SKM-1 (cell line): ENCODE data around the gene LRRC53.
A peak's percentile ranks its signal among the peaks of the same experiment; 100 is the strongest.

ENCODE experiments used
- DNase-seq: peaks from one replicate; lab custom pipeline; 2025; ENCODE audit not compliant: unreplicated experiment; lab: John Stamatoyannopoulos, UW

LRRC53 gene

DNA sequence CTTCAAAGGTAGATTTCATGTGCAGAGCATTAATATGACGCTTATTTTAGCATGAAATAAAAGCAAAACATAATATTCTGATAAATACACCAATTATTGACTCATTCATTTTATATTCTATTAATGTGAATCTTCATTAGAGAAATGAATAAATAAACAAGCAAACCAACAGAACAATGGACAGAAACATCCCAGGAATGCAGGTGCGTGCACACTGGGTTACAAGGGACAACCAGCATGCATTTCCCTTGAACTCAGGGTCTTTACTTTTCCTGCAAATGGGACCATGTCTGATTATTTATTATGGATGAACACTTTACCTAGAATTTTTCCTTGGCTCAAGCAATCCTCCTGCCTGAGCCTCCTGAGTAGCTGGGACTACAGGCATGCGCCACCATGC lies 13.5 kb downstream of the LRRC53 start:
- DNase-seq: no peak

DNA sequence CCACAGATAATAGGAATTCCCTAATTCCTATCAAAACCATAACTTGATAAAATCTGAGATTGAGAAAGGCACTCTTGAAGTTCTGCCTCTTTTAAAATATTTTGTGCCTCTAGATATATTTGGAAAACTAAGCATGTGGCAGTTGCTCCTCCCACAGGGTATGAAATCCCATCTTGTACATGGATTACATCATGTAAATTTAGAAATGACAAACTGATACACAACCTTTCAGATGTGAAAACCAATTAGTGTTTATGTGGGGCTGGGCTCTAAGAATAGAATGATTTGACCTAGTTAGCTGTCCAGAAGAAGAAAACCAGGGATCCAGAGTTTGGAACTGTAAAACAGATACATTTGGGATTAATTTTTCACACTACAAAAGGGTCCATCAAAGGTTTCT lies 15.7 kb downstream of the LRRC53 start:
- no peak for DNase-seq

DNA sequence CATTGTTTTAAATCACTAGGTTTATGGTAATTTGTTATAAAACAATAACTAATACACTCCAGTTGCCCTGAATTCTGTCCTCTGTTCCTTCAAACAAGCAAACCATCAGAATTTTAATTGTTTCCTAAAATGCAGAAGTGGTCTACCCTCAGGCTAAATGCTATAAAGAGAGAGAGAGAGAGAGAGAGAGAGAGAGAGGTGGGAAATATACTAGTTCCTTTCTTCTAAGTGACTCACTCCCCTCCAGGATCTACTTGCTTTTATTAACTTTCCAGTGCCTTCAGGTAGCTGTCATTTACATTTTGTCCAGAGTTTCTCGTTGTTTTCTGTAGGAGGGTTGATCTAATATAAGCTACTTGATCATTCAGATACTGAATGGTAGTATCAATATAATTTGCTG lies 26.4 kb downstream of the LRRC53 start:
- DNase-seq: no peak

DNA sequence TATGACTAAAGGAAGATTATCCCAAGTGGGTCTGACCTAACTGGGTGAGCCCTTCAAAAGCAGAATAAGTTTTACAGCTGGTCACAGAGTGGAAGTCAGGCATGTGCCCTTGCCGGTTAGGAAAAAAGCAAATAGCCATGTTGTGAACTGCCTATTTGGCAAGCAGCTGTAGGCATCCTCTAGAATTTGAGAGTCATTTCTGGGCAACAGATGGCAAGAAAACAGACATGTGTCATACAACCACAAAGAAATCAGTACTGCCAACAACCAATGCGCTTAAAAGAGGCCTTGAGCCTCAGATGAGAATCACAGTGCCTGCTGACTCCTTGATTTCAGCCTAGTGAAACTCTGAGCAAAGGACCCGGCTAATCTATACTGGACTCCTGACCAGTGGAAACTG lies 26.8 kb downstream of the LRRC53 start:
- DNase-seq: no peak

DNA sequence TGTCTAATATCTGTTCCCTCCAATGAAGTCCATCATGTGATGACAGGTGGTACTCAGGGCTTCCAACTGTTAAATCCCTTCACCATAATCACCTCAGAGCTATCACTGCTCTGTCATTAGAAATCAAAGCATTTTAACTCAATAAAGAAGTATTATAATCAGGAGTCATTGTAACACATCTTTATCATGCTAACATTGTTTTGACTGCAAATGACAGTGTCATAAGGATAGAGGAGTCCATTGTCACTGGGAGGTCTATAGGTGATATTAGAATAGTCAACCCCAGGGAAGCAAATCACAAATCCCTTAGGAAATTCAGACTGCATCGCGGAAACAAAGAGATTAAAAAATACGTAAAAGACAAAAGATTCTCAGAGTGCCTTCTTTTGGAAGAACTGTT lies 30.8 kb downstream of the LRRC53 start:
- no peak for DNase-seq

DNA sequence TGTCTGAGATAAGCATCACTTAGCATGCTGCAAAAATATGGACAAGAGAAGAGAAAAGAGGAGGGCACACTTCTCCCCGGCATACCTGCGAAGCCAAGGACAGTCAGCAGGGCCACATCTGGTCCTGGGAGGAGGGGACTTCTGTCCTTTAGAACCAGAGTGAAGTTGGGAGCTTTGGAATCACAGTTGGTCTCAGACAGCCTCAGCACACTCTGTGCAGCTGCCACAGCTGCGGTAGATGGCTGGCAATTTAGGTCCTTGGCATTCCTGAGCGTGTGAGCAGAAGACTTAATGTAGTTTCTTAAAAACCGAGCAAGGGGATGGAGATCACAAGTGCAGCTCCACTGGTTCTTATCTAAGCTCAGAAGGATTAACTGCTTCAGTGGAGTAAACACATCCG lies 32.3 kb downstream of the LRRC53 start:
- no peak for DNase-seq

DNA sequence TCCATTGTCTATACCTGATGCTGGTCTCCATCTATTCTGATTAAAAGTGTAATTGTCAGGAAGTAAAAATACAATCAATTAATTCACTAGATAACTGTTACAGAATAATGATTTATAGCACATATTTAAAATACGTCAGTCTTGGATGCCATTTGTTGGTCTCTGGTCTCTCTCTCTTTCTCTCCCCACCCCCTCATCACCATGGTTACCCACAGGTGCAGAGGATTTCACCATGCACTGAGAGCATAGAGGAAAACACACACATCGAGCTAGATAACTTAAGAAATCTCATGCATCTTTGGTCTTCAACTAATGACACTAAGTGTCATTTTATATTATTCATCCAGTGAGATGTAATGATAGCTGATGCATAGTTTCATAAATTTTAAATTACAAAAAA lies 33.4 kb downstream of the LRRC53 start:
- DNase-seq: no peak

DNA sequence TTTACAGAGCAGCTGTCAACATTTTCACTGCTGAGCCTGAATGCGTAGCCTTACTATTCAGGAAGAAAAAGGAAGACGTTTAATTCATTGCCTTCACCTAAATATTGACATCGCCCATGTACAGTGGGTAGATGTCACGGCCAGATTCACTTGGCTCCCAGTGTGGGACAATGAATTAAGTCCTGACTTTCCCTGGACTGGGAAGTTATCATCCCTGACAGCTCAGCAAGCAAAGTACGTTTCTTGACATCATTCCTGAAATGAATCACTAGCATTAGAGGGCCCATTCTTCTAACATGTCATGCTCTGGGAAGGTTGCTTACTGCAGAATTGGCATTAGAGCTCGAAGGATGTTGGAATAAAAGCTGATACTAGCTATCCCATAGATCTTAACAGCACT lies 37.8 kb downstream of the LRRC53 start:
- no peak for DNase-seq

DNA sequence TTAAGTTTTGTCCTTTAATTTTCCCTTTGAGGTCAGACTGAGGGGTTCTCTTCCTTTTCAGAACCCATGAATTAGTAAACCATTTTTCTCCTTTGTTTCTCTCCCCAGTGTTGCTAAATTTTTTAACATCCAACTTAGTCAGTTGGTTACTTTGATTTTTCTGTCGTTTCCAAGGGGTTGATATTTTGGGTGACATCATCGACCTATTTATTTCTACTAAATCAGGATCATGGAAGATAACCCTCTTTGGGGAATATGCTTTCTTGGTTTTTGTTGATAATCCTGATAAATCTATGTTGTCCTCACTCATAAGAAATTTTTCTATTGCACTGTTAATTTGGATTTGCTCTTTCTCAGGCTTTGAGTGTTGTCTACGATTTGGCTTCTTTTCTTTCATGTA lies 40.9 kb downstream of the LRRC53 start:
- DNase-seq: no peak

DNA sequence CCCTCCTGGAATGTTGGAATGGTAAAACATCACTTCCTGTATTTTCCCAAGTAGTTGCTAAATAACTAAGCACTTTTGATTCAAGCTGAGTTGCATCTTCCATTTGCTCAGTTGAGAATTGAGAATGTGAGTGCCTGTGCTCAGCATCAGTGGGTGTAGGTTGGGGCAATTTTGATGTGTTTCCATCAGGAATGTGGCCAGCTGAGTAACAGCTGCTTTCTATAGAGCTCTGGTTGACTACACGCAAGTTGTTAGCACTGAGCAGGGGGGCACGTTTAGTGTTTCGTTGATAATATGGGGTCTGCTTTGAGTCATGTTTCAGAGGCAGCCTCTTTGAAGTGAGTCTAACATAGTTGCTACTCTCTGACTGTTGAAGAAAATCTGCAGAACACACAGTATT lies 41.5 kb downstream of the LRRC53 start:
- no peak for DNase-seq

DNA sequence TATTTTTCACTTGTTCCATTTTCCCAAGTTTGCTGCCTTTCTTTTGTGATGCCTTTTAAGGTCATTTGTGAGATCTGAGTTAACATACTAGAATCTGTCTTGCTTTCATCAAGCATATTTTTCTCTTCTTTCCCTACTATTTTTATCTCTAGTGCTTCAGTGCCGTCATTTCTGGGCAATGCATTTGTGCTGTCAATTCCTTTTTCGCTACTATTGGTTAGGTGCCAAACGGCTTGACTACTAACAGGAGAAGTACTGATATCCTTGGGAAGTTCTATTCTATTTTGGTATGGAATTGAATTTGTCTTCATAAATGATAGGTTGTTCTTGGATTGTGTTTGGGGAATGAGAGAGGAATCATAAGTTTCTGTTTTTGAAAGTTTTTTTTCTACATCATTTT lies 42.2 kb downstream of the LRRC53 start:
- no peak for DNase-seq

DNA sequence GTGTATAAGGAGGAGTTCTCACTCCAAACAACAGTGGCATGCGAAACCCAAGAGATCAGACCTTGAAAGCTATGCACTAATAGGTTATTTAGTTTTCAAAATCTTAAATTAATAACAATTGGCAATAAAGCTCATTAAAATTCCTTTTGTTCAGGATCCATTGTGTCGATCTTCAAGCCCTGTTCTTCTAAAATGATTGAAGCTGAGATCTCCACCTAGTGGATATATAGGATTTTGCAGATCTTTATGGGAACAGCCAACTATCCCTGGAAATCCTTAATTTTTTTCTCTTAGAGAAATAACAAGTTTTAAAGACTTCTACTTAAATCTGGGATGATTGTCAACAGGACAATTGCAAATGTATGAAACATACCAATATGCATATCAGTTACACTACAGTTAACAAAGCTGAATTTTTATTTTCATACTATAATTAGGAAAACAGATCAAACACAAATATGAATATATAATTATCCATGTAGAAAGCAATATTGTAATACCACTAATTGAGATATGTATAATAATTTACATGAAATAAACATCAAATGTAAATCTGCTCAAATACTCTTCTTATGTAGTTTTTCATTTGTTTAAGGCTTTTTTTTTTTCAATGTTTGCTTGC lies 43.3 kb downstream of the LRRC53 start:
- DNase-seq: peak; percentile 44

DNA sequence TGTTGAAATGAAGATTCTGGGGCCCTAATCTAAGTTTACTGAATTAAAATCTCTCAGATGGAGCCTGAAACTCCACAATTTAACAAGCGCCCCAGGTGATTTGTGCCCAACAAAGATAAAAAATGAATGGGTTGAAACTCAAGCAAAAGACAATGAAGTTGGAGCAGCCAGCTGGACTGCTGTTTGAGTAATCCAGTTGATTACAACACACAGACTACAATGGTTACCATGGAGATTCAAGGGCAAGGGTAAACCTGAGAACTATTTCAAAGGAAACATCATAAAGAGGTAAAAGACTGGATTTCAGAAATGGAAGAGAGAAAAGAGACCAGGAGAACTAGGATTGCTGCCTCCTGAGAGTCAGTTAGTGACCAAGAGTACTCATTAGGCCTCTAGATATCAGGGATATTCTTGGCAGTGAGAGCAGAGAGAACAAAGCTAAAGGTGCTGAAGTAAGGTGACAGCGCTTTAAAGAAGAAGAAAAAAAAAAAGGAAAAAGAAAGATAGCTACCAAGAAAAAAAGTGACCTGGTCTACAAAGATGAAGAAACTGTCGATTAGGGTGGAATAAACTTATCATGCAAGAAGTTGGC lies 44.5 kb downstream of the LRRC53 start:
- no peak for DNase-seq

DNA sequence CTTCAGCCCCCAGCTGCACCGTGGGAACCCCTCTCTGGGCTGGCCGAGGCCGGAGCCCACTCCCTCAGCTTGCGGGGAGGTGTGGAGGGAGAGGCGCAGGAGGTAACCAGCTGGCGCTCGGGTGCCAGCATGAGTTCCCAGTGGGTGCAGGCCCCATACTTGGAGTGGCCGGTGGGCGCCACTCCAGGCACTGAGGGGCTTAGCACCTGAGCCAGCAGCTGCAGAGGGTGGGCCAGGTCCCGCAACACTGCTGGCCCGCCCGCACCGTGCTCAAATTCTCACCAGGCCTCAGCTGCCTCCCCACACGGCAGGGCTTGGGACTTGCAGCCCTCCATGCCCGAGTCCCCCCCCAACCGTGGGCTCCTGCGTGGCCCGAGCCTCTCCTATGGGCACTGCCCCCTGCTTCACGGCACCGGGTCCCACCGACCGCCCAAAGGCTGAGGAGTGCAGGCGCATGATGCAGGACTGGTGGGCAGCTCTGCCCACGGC lies 47.2 kb downstream of the LRRC53 start:
- no peak for DNase-seq

DNA sequence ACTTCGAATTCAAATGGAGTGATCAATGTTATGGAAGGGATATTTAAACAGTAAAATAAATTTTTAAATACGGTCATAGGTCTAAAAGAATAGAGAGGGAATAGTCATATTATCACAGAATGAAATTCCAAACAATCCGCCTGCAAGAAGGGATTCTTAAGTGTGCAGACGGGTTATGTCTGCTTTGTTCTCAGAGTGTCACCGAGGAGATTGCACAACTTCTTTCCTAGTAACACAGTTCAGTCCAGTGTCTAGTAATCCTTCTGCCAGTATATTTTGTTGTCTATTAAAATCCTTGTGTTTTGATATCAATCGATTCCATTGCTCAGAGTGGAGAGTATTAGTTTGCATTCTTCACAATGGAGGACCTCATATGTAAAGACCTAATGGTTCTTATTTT lies 48.4 kb downstream of the LRRC53 start:
- DNase-seq: no peak

DNA sequence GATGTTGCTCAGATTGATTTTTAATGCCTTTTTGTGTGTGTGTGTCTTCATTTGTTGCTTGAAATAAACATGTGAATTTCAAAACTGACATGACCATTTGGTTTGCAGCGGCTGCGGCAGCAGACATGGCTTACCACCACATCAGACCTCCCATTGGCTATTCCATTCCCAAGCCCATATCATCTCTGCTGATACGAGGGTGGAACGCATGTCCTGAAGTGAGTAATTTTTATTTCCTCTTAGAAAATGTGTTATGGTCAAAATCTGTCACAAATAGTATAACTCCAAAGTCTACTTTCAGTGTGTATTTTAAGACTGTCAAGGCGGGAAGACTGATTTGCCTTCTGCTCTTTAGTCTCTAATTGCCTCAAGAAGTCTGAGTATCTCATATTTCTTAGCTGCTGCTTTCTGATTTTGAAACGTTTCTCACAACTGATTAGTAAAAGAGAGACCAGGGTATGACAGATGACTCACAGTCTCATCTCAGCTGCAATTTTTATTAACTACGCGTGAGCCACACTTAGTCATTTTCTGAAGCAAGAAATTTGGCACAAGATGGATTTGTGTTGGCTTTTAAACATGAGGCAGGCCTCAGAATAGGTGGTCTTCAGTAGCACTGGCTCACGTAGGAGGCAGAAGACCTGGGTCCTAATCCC lies 49.0 kb downstream of the LRRC53 start:
- no peak for DNase-seq

DNA sequence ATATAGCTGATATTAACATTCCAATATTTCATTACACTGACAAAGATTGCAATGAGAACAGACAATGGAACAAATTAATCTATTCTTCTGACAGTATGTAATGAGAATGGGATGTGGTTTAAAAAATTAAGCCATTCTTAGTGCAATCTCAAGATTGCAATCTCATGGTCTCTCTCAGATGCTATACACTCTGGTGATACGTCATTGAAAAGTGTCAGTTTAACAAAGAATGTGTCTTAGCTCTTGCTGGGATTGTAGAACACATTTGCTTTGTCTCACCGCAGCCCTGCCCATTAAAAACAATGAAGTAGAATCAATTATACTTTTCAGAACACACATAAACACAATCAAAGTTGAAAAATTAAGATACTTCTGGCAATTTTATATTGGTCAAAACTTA lies 55.2 kb downstream of the LRRC53 start:
- no peak for DNase-seq

DNA sequence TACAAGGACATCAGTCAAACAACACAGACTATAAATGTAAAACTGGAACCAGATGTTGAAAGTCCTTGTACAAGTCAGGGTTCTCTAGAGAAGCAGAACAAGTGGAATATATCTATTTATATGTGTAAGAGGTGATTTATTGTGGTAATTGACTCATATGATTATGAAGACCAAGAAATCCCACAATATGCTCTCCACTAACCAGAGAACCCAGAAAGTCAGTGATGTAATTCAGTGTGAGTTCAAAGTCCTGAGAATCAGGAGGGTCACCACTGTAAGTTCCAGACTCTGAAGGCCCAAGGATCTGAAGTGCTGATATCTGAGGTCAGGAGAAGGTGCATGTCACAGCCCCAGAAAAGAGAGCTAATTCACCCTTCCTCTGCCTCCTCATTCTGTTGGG lies 57.0 kb downstream of the LRRC53 start:
- DNase-seq: no peak

DNA sequence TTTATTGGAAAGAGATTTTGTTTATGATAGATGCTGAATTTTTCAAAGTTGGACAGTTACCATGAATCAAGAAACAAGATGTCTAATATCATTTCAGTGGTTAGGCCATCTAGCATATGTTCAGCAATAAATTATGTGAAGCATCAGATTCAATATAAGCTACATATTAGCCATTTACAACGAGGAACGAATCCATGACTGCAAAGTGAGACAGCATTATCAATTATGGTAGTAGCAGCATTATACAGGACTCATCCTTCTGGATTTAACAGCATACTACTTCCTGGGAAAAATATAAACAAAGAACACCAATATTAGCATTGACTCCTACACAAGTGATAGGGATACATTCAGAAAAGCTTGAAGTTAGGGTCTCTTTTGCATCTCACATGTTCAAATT lies 59.1 kb downstream of the LRRC53 start:
- DNase-seq: no peak

DNA sequence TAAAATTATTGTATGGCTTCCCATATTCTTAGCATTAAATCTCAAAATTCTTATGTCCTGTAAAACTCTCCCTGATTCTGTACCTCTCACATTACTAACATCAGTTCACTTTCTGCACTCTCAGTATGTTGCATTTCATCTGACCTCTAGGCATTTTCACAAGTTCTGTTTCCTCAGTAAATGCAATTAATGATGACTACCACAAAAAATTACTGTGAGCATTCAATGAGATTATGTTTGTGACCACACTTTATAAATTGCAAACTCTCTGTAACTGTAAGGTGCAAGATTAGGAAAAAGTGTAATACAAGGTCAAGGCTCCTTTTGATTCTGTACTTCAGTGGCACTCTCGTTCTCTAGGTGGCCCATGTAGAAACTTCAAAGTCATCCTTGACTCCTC lies 60.4 kb downstream of the LRRC53 start:
- DNase-seq: no peak

DNA sequence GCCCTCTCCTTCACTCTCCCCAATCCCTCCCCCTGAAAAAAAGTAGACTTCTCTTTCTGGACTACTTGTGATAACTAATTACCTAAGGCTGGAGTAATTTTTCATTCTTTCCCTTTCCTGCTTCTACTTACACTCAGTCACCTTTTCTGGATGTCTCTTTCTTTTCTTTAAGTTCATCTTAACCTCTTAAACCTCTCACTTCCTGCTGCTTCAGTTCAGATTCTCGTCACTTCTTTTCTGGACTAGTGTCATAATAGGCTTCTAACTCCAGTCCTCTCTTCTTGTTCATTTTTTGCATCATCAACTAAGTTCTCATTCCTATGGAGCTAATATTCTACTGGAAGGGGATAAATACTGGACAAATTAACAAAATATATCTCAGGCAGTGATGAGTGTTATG lies 75.4 kb downstream of the LRRC53 start:
- DNase-seq: no peak

DNA sequence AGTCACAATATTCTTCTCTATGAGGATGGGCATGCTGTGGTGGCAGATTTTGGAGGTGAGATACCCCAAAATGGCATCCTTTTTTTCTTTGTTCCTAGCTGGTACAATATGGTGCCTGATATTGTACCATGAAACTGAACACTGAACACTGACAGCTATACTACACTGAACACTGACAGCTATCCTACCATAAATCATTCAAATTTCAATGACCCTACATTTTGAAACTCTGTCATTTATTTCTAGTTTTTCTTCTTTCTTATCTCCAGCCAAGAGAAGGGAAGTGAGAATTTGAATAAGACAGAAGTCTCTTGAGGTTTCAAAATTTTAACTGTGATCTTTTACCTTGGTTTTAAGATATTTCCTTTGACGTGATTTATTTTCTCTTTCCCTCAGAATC lies 76.3 kb downstream of the LRRC53 start:
- no peak for DNase-seq

DNA sequence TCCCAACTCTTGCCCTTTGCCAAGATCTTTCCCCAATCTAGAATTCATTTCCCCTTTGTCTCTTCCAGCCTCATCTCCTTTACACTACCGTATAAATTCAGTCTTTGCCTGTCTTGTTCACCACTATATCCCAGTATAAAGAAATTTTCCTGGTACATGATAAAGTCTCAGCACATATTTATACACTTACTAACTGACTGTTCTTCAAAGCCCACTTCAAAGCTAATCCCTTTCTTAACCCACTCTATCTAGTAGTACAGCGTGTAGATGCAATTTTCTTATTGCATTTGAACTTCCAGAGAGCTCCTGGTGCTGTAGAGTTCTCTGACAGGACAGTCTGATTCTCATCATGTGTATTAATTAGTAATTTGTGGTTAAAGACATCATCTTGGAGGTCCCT lies 78.1 kb downstream of the LRRC53 start:
- no peak for DNase-seq
